ENCODE results near the gene COMT.
A peak's percentile ranks its signal among the peaks of the same experiment; 100 is the strongest.
"Not testable (repeated sequence)": the region's sequence is repeated elsewhere in the genome, so short reads cannot be mapped to it uniquely, and the experiment has no call there.

The COMT gene

GRCh38 chr22:19926028-19926427 lies 15.5 kb upstream of the COMT start:
- H3K4me3 ChIP-seq (ENCODE audit: low read depth, low read length); DNase-seq (ENCODE audit: low read depth): not testable (repeated sequence)

- H3K4me3 ChIP-seq (ENCODE audit: low read depth, low read length) = no peak overlapping the region
- DNase-seq (ENCODE audit: low read depth) = no peak
Measured at GRCh38 chr22:19927696-19928095, 13.9 kb upstream of the COMT start.

- no peak overlapping the region for H3K4me3 ChIP-seq (ENCODE audit: low read depth, low read length)
- no peak for DNase-seq (ENCODE audit: low read depth)
Measured at GRCh38 chr22:19928207-19928606, 13.4 kb upstream of the COMT start.

- DNase-seq (ENCODE audit: low read depth) = no peak
- H3K4me3 ChIP-seq (ENCODE audit: low read depth, low read length) = no peak overlapping the region
Measured at GRCh38 chr22:19929586-19930550, 11.7 kb upstream of the COMT start.

- no peak overlapping the region for H3K4me3 ChIP-seq (ENCODE audit: low read depth, low read length)
- no peak for DNase-seq (ENCODE audit: low read depth)
Measured at GRCh38 chr22:19930551-19931486, 10.8 kb upstream of the COMT start.

GRCh38 chr22:19931514-19931913 lies 10.1 kb upstream of the COMT start:
- DNase-seq (ENCODE audit: low read depth) = no peak

GRCh38 chr22:19932367-19933206 lies 9.0 kb upstream of the COMT start:
- no peak overlapping the region for H3K4me3 ChIP-seq (ENCODE audit: low read depth, low read length)
- DNase-seq (ENCODE audit: low read depth) = no peak

More at GRCh38 chr22:19931514-19931913, 10.1 kb upstream of the COMT start:
- no peak overlapping the region for H3K4me3 ChIP-seq (ENCODE audit: low read depth, low read length)

GRCh38 chr22:19933341-19934241 lies 8.0 kb upstream of the COMT start:
- DNase-seq (ENCODE audit: low read depth) = no peak
- no peak overlapping the region for H3K4me3 ChIP-seq (ENCODE audit: low read depth, low read length)

- DNase-seq (ENCODE audit: low read depth); H3K4me3 ChIP-seq (ENCODE audit: low read depth, low read length): not testable (repeated sequence)
Measured at GRCh38 chr22:19935123-19935718, 6.4 kb upstream of the COMT start.

- H3K4me3 ChIP-seq (ENCODE audit: low read depth, low read length) = no peak overlapping the region
- no peak for DNase-seq (ENCODE audit: low read depth)
Measured at GRCh38 chr22:19936513-19936912, 5.1 kb upstream of the COMT start.

- no peak overlapping the region for H3K4me3 ChIP-seq (ENCODE audit: low read depth, low read length)
- no peak for DNase-seq (ENCODE audit: low read depth)
Measured at GRCh38 chr22:19937616-19938473, 3.7 kb upstream of the COMT start.

GRCh38 chr22:19940536-19941364 lies 822 bp upstream of the COMT start:
- peak overlapping the region; percentile 82 for H3K4me3 ChIP-seq (ENCODE audit: low read depth, low read length)
- no peak for DNase-seq (ENCODE audit: low read depth)

GRCh38 chr22:19942157-19943081 lies 847 bp downstream of the COMT start:
- DNase-seq (ENCODE audit: low read depth) = no peak
- peak overlapping the region; percentile 82 for H3K4me3 ChIP-seq (ENCODE audit: low read depth, low read length)

- H3K4me3 ChIP-seq (ENCODE audit: low read depth, low read length) = peak overlapping the region; percentile 82
- DNase-seq (ENCODE audit: low read depth) = peak; percentile 68
Measured at GRCh38 chr22:19943082-19944026, 1.8 kb downstream of the COMT start.
